HuH-7 (cell line): ENCODE measurements around the gene NAV2.
"Not testable (repeated sequence)": the region's sequence is repeated elsewhere in the genome, so short reads cannot be mapped to it uniquely, and the experiment has no call there.

ENCODE experiments used
- DNase-seq: peaks from one replicate; pipeline ENCODE4 v3.0.0; 2011; ENCODE audit warnings: low spot score

NAV2 gene

DNA sequence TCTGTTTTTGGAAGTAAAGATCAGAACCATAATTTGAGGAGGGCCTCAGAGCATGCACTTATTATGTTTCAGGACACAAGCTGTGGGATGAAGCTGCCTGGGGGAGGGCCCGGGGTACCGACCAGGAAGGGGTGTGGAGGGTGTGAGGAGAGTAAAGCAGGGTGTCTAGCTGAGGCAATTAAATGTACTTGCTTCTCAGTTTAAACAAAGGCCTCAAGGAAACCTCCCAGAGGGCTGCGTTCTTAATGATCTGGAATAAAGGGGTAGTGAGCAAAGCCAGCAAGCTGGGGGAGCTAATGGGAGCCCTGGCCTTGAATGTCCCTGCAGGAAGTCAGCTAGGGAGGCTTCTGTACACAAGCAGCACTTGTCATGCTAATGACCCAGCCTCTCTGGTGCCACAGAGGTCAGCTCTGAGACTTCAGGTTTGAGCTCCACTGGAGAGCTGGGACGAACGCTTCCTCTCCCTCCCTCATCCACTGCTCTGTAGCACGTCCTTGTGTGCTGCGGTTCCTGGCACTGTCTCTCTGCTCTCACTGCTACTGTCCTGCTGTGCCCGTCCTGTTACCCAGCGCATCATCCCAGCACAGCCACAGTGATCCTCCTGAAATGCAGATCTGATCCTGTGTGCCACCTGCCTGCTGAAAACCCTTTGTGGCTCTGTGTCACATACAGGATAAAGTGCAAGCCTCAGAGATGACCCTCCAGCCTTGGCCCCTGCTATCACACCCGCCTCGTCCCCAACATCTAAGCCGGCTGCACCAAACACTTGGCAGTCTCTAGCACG is 287.9 kb downstream of the NAV2 start:
- no peak for DNase-seq

DNA sequence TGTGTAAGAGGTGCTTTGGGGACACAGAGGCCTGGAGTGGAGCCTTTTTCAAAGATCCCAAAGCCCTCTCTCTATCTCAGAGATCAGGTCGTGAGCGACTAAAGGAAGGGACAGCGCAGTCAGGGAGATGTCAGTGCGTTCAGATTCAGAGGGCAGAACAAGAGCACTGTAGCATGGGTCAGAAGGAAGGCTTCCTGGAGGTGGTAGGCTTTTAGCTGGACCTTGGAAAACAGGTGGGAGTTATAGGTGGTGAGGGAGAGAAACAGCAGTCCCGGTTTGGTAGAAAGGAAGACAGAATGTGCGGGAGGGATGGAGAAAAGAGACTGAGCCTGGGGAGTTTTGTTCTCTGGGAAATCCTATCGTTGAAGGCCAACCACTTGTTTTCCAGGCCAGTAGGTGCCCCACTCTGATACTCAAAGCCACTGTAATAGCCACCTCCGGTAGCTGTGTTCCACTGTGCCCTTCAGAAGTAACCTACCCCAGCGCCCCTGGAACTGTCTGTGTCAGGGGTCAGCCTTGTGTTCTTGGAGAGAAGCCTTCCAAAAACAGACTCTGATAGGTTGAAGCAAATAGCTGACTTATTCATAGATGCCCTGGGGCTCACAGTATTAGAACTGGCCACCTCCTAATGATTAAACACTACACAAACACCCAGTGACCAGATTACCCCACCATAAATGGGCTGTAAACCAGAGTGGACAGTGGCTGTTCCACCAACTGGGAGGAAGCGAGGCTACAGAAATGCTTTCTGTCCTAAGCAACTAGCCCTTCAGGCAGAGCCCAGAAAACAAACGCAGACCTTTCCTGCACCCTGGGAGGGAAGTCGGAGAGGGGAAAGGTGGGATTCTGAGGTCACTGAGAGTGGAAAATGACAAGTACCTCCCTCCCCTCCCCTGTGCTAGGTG is 289.9 kb downstream of the NAV2 start:
- DNase-seq: peak; percentile 31

DNA sequence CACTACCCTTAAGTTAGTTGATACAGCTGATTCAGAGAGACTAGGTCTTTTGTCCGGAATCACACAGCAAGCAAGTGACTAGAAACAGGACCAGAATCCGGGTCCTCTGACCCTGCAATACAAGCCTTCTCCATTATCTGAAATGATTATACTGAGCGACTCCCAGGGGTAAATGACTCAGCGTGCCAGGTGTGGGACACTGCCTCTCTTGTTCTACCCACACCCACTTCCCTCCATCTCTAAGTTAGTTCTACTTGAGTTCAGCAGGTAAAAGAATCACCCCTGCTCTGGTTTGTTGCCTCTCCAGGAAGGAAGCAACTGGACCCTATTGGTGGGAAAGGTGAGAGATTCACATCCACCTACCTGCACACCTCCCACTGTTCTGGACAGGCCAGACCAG is 290.7 kb downstream of the NAV2 start:
- no peak for DNase-seq

DNA sequence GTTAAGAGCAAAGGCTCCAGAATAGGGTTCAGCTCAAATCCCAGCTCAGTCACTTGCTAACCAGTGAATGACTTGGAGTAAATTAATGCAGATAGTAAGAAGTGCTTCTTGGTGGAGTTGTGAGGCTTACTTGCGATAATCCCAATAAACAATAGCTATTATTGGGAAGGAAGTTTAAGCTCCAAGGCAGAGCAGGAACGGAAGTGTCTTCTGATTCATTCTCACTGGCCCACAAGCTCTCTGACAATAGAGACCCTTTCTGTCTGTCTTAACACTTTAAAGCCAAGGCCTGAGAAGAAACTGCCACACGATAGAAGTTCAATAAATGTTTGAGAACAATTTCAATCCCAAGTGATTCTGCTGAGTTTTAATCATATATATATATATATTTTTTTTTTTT is 292.2 kb downstream of the NAV2 start:
- no peak for DNase-seq

DNA sequence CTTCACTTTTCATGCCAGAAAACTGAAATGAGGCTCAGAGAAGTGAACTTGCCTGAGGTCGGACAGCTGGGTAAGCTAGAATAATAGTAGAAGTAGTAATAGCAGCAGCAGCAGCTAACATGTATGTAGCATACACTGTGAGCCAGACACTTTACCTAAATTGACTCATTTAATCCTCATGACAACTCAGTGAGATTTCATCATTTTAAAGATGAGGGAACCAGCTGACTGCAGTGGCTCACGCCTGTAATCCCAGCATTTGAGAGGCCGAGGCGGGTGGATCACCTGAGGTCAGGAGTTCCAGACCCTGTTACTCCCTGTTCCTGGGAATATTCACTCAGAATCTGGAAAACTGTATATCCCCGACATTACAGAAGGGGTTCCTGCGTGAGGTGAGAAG is 293.1 kb downstream of the NAV2 start:
- no peak for DNase-seq

DNA sequence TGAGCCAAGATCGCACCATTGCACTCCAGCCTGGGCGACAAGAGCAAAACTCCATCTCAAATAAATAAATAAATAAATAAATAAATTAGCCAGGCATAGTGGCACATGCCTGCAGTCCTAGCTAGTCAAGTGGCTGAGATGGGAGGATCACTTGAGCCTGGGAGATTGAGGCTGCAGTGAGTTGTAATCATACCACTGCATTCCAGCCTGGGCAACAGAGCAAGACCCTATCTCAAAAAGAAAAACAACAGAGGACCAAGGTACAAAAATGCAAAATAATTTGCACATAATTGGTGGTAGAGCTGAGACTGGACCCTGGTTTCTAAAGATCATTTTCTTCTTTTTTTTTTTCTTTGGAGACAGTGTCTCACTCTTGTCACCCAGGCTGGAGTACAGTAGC is 294.0 kb downstream of the NAV2 start:
- DNase-seq: not testable (repeated sequence)

DNA sequence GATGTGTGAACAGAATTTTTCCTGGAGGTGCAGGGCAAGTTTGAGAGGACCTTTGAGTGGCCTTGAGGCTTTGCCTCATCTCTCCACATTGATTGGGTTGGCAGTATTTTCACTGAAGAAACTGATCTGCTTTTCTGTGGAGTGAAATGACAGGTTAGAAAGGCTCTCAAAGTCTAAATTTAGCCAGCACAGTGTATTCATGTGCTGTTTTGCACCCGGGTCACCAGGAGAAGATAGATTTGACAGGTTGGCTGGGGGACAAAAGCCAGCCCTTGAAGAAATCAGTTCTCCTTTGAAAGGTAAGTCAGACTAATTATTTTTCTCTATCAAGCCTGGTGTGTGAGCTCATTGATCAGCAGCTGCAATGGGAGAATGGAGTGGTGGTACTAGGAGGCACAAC is 294.7 kb downstream of the NAV2 start:
- no peak for DNase-seq

DNA sequence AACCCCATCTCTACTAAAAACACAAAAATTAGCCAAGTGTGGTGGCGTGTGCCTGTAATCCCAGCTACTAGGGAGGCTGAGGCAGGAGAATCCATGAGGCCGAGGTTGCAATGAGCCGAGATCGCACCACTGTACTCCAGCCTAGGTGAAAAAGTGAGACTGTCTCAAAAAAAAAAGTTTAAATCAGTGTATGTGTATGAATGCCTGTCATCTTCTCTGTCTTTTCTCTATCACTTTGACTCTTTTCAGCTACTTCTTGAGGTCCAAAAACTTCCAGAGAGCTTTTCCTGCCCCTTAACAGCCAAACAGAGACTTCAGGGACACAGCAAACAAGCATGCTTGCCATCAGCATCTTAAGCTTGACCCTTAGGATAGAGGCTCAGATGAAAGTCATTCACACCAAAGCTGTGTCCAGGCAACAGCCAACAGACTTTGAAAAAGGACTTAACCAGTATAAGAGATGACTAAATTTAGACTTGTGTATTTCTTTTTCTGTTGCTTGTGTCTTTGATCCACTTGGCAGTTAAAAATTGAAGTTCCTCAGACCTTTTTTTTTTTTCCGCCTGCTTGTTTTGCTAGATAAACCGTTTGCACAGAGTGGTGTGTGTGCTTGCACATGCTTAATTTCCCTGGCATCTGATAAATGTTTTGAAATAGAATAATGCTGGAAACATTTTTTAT is 295.7 kb downstream of the NAV2 start:
- no peak for DNase-seq

DNA sequence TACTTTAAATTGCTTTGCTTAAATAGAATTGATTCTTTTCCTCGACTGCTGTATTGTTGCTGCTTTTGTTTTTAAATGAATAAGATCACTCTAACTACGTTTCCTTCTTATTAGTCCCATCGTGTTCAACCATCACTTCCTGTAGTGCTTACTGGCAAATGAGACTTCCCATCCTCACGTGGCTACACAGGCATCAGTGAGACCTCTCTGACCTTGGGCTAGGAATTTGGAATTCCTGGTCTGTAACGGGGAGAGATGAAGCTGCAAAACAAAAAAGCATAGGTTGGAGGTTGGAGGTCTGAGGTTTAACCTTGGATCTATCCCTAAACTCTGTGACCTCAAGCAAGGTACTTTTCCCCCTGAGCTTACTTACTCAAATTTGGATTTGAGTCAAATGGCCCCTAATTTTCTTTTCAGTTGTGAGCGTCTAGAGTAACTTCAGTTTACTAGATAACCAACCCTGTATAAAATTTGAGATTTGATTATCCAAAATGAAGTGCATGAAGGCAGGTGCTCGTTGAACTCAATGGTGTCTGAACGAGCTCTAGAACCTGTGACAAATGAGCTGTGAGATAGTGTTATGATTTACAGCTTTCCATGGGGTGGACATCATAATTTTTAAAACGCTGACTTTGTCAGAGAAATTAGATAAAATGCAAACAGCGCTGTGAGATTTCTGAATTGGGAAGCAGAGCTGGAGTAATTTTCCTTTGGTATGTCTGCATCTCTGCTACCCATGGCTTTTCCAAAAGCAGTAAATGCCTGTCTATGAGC is 296.4 kb downstream of the NAV2 start:
- no peak for DNase-seq

DNA sequence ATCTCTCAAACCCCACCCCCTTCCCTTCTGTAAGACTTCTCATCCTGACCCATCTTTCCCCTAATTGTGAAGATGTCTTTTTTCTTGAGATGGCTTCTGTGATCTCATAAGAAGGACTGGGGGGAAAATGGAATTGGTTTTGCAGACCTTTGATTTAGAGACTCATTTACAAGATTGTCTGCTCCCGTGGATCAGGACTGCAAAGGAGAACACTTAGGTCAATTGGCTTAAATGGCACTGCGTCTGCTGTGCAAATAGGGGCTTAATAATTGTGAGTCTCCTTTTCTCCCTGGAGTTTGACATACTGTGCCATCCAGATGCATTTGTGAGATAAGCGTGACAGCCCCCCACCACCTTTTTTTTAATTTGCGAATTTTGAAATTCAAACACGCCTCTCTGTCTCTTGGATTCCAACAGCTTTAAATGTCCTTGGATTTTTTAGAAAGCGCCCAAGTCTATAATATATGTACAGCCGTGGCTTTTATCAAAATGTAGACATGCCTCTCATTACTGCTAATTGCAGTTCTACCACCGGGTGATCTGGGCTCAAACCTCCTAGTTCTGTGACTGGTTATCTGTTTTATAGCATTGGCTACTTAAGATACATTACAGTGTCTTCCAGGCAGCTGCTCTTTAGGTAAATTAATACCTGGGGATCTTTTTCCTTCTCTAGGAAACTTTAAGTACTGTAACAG is 297.7 kb downstream of the NAV2 start:
- DNase-seq: no peak

DNA sequence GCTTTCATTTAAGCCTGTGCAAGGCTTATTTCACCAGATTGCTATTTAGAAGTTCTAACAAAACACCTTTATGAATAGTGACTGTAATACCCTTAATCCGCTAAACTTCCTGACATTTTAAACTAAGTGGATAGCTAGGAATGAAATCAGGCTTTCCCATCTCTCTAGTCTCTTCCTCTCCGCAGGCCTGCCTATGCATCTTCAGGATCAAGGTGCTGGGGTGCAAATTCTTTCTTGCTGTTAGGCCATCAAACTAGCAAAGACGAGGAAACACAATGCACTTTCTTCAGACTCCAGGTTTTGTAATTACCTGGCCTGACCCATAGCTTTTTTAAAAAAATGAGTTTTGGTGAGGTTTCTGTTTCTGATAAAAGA is 298.2 kb downstream of the NAV2 start:
- no peak for DNase-seq

DNA sequence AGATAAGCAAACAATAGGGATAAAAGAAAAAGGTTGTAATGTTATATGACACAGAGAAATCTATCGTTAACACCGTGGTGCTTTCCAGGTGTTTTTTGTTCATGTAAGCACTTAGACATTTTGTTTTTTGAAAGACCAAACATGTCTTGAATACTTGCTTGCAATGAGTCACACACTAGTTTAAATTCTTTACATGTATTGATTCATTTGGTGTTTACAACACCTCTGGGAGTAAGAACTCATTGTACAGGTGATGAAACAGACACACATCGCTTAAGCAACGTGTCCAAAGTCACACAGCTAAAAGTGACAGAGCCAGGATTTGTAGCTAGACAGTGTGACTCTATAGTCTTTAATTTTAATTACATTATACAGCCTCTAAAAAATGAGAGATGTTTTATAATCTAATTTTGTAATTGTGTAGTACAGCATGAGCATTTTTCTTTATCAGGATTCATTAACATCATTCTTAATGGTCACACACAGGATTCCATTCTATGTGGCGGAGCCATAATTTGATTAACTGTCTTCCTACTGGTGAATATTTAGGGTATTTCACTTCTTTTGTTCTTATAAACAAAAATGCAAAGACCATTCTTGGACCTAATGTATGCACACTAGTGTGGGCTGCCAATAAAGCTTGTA is 298.8 kb downstream of the NAV2 start:
- DNase-seq: no peak

DNA sequence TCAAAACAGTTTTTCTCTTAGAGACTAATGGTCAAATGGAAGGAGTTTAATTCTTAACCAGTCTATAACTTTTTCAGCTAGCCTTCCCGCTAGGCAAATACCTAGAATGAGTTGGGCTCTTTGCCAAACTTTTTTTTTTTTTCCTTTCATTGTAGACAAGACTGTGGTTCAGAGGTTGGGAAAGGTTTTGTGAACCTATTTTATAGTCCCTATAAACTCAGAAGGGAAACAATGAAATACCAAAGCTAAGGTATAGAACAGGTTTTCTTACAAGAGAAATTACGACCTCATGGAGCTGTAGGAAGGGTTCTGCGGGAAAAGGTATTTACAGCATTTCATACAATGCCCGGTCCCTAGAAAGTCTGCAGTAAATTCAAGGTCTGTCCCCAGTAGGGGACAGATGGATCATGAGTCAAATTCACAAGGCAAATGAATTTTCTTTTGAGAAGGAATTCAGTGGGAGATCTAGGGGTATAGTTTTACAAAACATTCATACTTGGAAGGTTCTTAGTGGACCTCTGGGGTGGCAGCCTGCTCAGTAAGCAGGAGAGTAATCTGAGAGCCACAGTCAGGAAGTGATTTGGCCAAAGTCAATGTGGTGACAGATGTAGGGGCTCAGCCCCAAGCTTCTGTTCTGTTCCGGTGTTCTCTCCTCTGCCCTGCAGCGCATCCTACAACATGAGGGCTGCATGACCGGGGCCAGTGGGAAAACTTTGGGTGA is 300.9 kb downstream of the NAV2 start:
- DNase-seq: no peak

DNA sequence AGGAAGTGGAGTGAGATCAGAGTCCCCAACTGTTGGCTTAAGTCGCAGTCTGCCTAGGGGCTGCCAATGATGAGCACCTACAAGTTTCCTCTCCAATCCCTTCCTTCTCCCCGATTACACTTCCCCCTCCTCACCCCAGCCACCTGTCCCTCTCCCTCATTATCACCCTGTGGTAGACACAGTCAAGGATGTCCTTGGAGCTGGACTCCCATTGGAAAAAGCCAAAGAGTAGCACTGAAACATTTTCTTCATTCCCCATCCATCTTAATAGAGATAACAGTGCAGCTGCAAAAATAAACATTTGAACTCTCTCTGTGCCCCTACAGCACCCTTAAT is 301.4 kb downstream of the NAV2 start:
- no peak for DNase-seq

DNA sequence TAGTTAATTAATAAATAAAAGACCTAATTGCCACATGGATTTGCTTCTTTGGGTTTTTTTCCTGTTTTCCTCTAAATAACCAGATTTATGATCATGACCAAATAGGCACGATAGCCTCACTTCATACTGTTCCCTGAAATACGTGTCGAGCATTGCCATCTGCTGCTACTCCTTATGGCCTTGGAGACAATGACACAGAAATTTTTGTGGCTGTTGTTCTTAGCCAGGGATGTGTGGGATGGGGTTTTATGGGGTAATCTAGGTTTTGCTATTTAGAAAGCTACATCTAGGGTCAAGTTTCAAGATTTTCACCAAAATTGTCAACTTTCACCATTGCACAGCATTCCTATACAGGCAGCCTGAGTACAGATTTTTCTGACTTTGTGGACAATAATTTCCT is 302.5 kb downstream of the NAV2 start:
- DNase-seq: no peak

DNA sequence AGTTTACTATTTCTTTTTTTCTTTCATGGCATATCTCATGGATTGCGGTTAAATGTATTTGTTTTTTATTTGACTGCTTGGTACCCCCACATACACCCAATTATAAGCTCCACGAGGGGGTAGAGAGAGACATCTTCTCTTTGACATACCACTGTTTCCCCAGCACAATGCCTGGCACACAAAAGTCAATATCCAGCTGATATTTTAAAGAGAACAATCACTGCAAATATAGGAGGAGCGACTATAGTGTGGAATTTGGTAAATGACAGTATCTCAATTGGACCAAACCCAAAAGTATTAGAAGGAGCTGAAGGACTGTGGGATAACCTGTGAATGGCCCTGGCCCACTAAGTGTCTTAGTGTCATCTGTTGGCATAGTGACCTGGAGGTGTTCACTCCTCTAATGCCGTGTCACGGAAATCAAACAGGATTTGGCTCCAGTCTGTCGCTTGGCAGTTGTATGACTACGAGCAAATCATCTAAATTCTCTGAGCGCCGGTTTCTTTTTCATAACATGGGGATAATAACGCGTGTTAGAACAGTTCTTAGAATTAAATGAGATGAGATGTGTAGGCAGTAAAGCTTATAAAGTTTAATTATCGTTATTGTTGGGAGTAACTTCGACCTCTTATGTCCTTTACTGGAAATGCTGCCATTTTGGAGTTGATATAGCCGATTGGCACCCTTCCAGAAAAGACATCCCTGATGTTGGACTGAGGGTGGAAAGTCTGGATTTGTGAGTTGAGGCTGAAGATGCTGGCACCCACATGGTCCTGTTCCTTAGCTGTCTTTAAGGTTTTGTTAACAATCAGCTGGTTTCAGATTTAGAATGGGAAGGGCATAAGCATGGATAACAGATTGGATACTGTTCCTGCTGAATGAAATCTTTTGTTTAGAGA is 303.1 kb downstream of the NAV2 start:
- no peak for DNase-seq

DNA sequence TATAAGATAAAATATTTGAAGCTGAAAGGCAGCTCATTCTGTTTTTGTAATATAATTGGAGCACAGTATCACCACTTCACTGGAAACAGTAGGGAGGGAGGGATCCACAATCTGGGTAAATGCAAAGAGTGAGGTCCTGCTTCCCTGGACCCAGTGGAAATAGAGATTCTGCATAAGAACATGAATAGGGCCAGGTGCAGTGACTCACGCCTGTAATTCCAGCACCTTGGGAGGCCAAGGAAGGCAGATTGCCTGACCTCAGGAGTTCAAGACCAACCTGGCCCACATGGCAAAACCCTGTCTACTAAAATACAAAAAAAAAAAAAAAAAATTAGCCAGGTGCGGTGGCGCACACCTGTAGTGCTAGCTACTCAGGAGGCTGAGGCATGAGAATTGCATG is 303.9 kb downstream of the NAV2 start:
- DNase-seq: no peak

DNA sequence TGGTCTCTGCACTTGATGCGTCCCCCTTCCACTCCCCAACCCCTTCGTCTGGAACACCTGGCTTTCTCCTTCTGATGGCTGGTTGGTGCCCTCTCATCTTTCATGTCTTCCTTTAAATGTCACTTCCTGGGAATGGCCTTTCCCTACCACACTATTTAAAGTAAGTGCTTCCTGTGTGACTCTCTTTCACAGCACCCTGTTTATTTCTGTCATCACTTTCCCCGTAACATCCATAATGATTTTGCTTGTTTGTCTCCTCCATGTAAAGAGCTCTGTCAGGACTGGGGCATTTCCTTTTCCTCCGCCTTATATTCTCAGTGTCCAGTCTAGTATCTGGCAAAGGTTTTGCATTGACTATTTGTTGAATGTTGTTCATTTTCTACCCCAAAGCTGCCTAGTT is 304.7 kb downstream of the NAV2 start:
- no peak for DNase-seq

DNA sequence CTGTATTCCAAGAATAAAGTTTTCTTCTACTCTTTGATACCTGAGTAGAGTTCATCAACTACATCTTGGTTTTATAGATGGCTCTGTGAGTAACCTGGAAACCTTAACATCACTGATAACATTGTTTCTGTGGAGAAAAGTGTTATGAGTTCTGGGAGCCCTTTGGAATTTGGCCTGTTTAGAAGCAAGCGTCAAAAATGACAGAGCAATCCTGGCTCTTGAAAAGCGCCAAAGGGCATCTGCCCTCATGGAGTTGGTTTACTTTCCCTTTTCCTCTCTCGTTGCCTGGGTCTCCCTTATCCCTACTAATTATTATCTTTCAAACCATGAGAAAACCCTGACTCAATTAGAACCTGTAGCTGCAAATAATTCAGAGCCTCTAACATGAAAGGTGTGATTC is 307.6 kb downstream of the NAV2 start:
- no peak for DNase-seq
